K562 (cell line): ENCODE measurements around the gene KRTAP17-1.

Experiments
- CAMTA2 ChIP-seq: fragments of 250-450 bp; sonication (Bioruptor Pico); conservative IDR thresholded peaks from 2 replicates; pipeline ENCODE4 v1.5.1; 2022
- CC2D1A ChIP-seq: fragments of 450-650 bp; IDR thresholded peaks from 2 replicates; pipeline ENCODE4 v1.6.1; 2017; ENCODE audit warnings: mild to moderate bottlenecking
- CTCF ChIP-seq, 3 experiments: IDR thresholded peaks in 2 of 3; conservative IDR thresholded peaks in 1 of 3; 2 replicates each; pipeline ENCODE4 v1.5.1; 2011 to 2012; ENCODE audit warnings: low read length in 3 of 3, mild to moderate bottlenecking in 3 of 3, control low read depth in 2 of 3, improper control_type of control experiment in 1 of 3, inconsistent platforms in 1 of 3, low read depth in 1 of 3, mixed read lengths in 1 of 3, moderate library complexity in 1 of 3; ENCODE audit not compliant: insufficient read depth in 2 of 3
- FOXK1 ChIP-seq: sonication (generic); formaldehyde crosslinking; IDR thresholded peaks from 2 replicates; pipeline ENCODE4 v1.8.0; 2022; ENCODE audit warnings: missing genetic modification reagents, mild to moderate bottlenecking, borderline replicate concordance
- MXI1 ChIP-seq: IDR thresholded peaks from 2 replicates; pipeline ENCODE4 v1.6.1; 2011; ENCODE audit warnings: low read depth, mild to moderate bottlenecking, improper control_type of control experiment, low read length
- POLR2A ChIP-seq: fragments of 450-650 bp; conservative IDR thresholded peaks from 2 replicates; pipeline ENCODE4 v1.6.1; 2016
- POLR2AphosphoS2 ChIP-seq: IDR thresholded peaks from 2 replicates; pipeline ENCODE4 v1.6.1; 2012; ENCODE audit warnings: low read length, improper control_type of control experiment
- POLR2G ChIP-seq: fragments of 200-400 bp; formaldehyde crosslinking; IDR thresholded peaks from 2 replicates; pipeline ENCODE4 v1.6.1; 2017; ENCODE audit warnings: low read depth, mild to moderate bottlenecking, antibody characterized with exemption, low read length, moderate library complexity
- TEAD4 ChIP-seq, 2 experiments: sonication (generic) in 1 of 2; formaldehyde crosslinking in 1 of 2; IDR thresholded peaks; 2 replicates each; pipeline versions ENCODE4 v1.6.1 to v1.8.0; 2012 to 2022; ENCODE audit warnings: borderline replicate concordance in 1 of 2, inconsistent platforms in 1 of 2, low read length in 1 of 2, mild to moderate bottlenecking in 1 of 2, missing genetic modification reagents in 1 of 2
- ZKSCAN1 ChIP-seq: fragments of 150-350 bp; IDR thresholded peaks from 2 replicates; pipeline ENCODE4 v1.6.1; 2016; ENCODE audit warnings: low read depth, low read length
- ZNF668 ChIP-seq: fragments of 250-450 bp; sonication (Bioruptor Pico); IDR thresholded peaks from 2 replicates; pipeline ENCODE4 v1.8.0; 2022; ENCODE audit warnings: mild to moderate bottlenecking, inconsistent platforms
- TF ChIP-seq, protein P1 (sequence below), 2 experiments: fragments of 450-650 bp; formaldehyde crosslinking in 1 of 2; IDR thresholded peaks; 2 replicates each; pipeline versions ENCODE4 v1.4.0 to v1.6.1; 2014 to 2020; ENCODE audit warnings: mild to moderate bottlenecking in 2 of 2, borderline replicate concordance in 1 of 2, low read depth in 1 of 2
- TF ChIP-seq, protein P2 (sequence below), 2 experiments: fragments of 450-650 bp in 1 of 2; sonication (generic) in 1 of 2; formaldehyde crosslinking in 1 of 2; IDR thresholded peaks in 1 of 2; conservative IDR thresholded peaks in 1 of 2; 2 replicates each; pipeline versions ENCODE4 v1.6.1 to v1.8.1; 2016 to 2023; ENCODE audit warnings: mild to moderate bottlenecking in 2 of 2, moderate library complexity in 2 of 2, inconsistent platforms in 1 of 2, missing genetic modification reagents in 1 of 2

DNA sequence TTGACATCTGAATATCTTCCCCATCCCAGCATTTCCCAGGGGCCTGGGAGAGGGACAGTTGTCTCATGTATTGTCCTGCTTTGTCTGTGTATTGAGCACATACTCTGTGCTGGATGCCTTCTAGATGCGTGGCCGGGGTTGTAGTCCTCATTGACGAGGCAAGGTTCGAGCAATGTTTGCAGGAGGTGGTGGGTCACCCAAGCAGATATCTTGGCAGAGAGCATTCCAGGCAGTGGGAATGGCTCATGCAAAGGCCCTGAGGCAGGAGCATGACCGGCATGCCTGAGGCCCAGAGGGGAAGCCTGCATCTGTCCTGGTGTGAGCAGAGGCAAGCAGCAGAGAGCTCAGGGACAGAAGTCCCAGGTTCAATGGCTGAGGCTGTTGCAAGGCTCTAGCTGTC lies 17.6 kb upstream of the KRTAP17-1 start:
- TF ChIP-seq ZNF668 (CRISPR knock-in tag) = no peak
- TF ChIP-seq, protein P1, sequence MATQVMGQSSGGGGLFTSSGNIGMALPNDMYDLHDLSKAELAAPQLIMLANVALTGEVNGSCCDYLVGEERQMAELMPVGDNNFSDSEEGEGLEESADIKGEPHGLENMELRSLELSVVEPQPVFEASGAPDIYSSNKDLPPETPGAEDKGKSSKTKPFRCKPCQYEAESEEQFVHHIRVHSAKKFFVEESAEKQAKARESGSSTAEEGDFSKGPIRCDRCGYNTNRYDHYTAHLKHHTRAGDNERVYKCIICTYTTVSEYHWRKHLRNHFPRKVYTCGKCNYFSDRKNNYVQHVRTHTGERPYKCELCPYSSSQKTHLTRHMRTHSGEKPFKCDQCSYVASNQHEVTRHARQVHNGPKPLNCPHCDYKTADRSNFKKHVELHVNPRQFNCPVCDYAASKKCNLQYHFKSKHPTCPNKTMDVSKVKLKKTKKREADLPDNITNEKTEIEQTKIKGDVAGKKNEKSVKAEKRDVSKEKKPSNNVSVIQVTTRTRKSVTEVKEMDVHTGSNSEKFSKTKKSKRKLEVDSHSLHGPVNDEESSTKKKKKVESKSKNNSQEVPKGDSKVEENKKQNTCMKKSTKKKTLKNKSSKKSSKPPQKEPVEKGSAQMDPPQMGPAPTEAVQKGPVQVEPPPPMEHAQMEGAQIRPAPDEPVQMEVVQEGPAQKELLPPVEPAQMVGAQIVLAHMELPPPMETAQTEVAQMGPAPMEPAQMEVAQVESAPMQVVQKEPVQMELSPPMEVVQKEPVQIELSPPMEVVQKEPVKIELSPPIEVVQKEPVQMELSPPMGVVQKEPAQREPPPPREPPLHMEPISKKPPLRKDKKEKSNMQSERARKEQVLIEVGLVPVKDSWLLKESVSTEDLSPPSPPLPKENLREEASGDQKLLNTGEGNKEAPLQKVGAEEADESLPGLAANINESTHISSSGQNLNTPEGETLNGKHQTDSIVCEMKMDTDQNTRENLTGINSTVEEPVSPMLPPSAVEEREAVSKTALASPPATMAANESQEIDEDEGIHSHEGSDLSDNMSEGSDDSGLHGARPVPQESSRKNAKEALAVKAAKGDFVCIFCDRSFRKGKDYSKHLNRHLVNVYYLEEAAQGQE (IDR thresholded peaks at IDR 0.05; ENCODE audit: borderline replicate concordance) = no peak
- TF ChIP-seq, protein P1 (CRISPR knock-in tag; IDR thresholded peaks at IDR 0.05; ENCODE audit: low read depth) = no peak
- no peak for TF ChIP-seq FOXK1 (CRISPR knock-in tag)
- TF ChIP-seq CTCF (IDR thresholded peaks at IDR 0.05 in 2 of 3, conservative IDR thresholded peaks at IDR 0.05 in 1 of 3; ENCODE audit: insufficient read depth in 2 of 3, low read depth in 1 of 3, low read length in 3 of 3) = no peak
- no peak for TF ChIP-seq CAMTA2 (CRISPR knock-in tag)
- no peak for TF ChIP-seq ZKSCAN1
- TF ChIP-seq MXI1 = no peak
- TF ChIP-seq POLR2AphosphoS2 = no peak
- no peak for TF ChIP-seq POLR2G
- no peak for TF ChIP-seq POLR2A
- TF ChIP-seq, protein P2, sequence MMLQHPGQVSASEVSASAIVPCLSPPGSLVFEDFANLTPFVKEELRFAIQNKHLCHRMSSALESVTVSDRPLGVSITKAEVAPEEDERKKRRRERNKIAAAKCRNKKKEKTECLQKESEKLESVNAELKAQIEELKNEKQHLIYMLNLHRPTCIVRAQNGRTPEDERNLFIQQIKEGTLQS (IDR thresholded peaks at IDR 0.05) = no peak
- TF ChIP-seq, protein P2 (CRISPR knock-in tag; conservative IDR thresholded peaks at IDR 0.05) = no peak
- no peak for TF ChIP-seq CC2D1A
- no peak for TF ChIP-seq TEAD4 (IDR thresholded peaks at IDR 0.05; ENCODE audit: low read length)
- TF ChIP-seq TEAD4 (CRISPR knock-in tag; IDR thresholded peaks at IDR 0.05; ENCODE audit: borderline replicate concordance) = no peak
